Vagina (tissue), 2 donors: ENCODE results near the gene ACRBP. TPM values are rescaled to one million over a fixed set of nuclear protein-coding genes. Genes with fewer than 3 reads are reported as not detected.

ENCODE experiments used
- DNase-seq, 2 donors: peaks; one replicate each; pipeline ENCODE4 v3.0.0-alpha.2; 2017; ENCODE audit errors: extremely low spot score in 2 of 2
- H3K27ac ChIP-seq: fragments of 200-600 bp; sonication (generic); one replicate; pipeline ENCODE4 v1.5.1; 2019
- H3K27me3 ChIP-seq: fragments of 200-600 bp; sonication (generic); one replicate; pipeline ENCODE4 v1.5.1; 2019
- H3K36me3 ChIP-seq, 2 donors: fragments of 200-600 bp; sonication (generic); one replicate each; pipeline ENCODE4 v1.5.1; 2017 to 2019
- H3K4me1 ChIP-seq: fragments of 200-600 bp; sonication (generic); one replicate; pipeline ENCODE4 v1.5.1; 2019
- H3K4me3 ChIP-seq, 2 donors: fragments of 200-600 bp; sonication (generic); 1 replicate in 1 of 2; 2 replicates in 1 of 2; pipeline ENCODE4 v1.5.1; 2016 to 2019
- H3K9me3 ChIP-seq: fragments of 200-600 bp; sonication (generic); one replicate; pipeline ENCODE4 v1.5.1; 2019
- POLR2A ChIP-seq, 2 donors: fragments of 450-650 bp; IDR thresholded peaks; one replicate each; pipeline ENCODE4 v1.6.1; 2017; ENCODE audit warnings: antibody characterized with exemption in 2 of 2, mild to moderate bottlenecking in 2 of 2, moderate library complexity in 2 of 2
- POLR2AphosphoS5 ChIP-seq, 2 donors: sonication (generic); formaldehyde crosslinking; IDR thresholded peaks; one replicate each; pipeline ENCODE4 v1.9.0; 2017; ENCODE audit warnings: antibody characterized with exemption in 2 of 2, mild to moderate bottlenecking in 2 of 2, low read depth in 1 of 2; ENCODE audit not compliant: insufficient read depth in 1 of 2
- intact Hi-C: fragments of 100-400 bp; cut with DNase I; formaldehyde crosslinking; loops from one replicate; pipeline ENCODE4 v1.15.1; 2023
- total RNA-seq: library from RNA; depleted of rRNA; stranded (reverse); fragments of >200 nt; gene quantifications from one replicate; pipeline ENCODE4 v1.2.3, GENCODE V29; 2016
- TF ChIP-seq, protein P1 (sequence below), 3 experiments: fragments of 450-650 bp in 2 of 3; fragments of 200-600 bp in 1 of 3; sonication (generic) in 1 of 3; IDR thresholded peaks; one replicate each; pipeline ENCODE4 v1.5.1; 2017 to 2019; ENCODE audit warnings: antibody characterized with exemption in 3 of 3, mild to moderate bottlenecking in 2 of 3, moderate library complexity in 2 of 3

ACRBP gene
- total RNA-seq, 1 donor from 2014 or later, result 0.74 TPM

GRCh38 chr12:6684609-6685008 is 37.4 kb upstream of the ACRBP start:
- no peak overlapping the region for H3K27ac ChIP-seq
- H3K4me1 ChIP-seq, result peaks cover 31% of the 10 kb centered on the region
- TF ChIP-seq, protein P1, sequence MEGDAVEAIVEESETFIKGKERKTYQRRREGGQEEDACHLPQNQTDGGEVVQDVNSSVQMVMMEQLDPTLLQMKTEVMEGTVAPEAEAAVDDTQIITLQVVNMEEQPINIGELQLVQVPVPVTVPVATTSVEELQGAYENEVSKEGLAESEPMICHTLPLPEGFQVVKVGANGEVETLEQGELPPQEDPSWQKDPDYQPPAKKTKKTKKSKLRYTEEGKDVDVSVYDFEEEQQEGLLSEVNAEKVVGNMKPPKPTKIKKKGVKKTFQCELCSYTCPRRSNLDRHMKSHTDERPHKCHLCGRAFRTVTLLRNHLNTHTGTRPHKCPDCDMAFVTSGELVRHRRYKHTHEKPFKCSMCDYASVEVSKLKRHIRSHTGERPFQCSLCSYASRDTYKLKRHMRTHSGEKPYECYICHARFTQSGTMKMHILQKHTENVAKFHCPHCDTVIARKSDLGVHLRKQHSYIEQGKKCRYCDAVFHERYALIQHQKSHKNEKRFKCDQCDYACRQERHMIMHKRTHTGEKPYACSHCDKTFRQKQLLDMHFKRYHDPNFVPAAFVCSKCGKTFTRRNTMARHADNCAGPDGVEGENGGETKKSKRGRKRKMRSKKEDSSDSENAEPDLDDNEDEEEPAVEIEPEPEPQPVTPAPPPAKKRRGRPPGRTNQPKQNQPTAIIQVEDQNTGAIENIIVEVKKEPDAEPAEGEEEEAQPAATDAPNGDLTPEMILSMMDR (IDR thresholded peaks at IDR 0.05), result peak in 1 of 3 experiments; percentile 24
- TF ChIP-seq POLR2AphosphoS5 (IDR thresholded peaks at IDR 0.05; ENCODE audit: insufficient read depth in 1 of 2, low read depth in 1 of 2) (no peak), POLR2A (IDR thresholded peaks at IDR 0.05) (no peak)
- no peak overlapping the region for H3K4me3 ChIP-seq
- DNase-seq, result no peak
- no peaks in the 10 kb centered on the region for H3K9me3 ChIP-seq
- H3K36me3 ChIP-seq, result peaks cover 0 to 6% of the 10 kb centered on the region in 2 donors
- intact Hi-C loops, result no loop called here
- no peaks in the 10 kb centered on the region for H3K27me3 ChIP-seq

DNA sequence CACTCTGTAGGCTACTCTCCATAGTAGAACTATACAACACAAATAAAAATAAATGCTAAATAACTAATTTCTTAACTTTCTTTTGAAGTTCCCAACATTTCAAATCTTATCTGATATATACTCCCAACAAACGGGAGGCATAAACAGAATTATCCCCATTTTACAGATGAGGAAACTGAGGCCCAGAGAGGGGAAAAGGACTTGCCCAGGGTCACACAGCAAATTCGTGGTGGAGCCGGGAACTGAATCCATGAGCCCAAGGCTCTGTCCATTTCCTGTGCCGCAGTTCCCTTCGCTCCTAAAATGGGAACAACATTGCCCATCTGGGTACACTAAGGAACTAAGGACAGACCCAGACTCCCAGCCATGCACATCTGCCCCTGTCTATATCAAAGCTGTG is 29.7 kb upstream of the ACRBP start:
- H3K27me3 ChIP-seq, result no peaks in the 10 kb centered on the region
- H3K27ac ChIP-seq, result no peak overlapping the region
- intact Hi-C loops, result no loop called here
- H3K36me3 ChIP-seq, result peaks cover 0 to 81% of the 10 kb centered on the region in 2 donors
- DNase-seq, result no peak
- no peak for TF ChIP-seq POLR2AphosphoS5 (IDR thresholded peaks at IDR 0.05; ENCODE audit: insufficient read depth in 1 of 2, low read depth in 1 of 2)
- TF ChIP-seq POLR2A (IDR thresholded peaks at IDR 0.05), result no peak
- TF ChIP-seq, protein P1 (IDR thresholded peaks at IDR 0.05), result no peak
- H3K4me1 ChIP-seq, result peaks cover 6% of the 10 kb centered on the region
- no peak overlapping the region for H3K4me3 ChIP-seq
- H3K9me3 ChIP-seq, result no peaks in the 10 kb centered on the region

- no peak overlapping the region for H3K4me3 ChIP-seq
- peaks cover 0 to 98% of the 10 kb centered on the region in 2 donors for H3K36me3 ChIP-seq
- no peaks in the 10 kb centered on the region for H3K27me3 ChIP-seq
- H3K9me3 ChIP-seq, result no peaks in the 10 kb centered on the region
- intact Hi-C loops, result no loop called here
- no peak overlapping the region for H3K27ac ChIP-seq
- H3K4me1 ChIP-seq, result no peaks in the 10 kb centered on the region
- TF ChIP-seq POLR2AphosphoS5 (IDR thresholded peaks at IDR 0.05; ENCODE audit: insufficient read depth in 1 of 2, low read depth in 1 of 2) (no peak), POLR2A (IDR thresholded peaks at IDR 0.05) (no peak)
- no peak for DNase-seq
Observed at GRCh38 chr12:6672143-6672542, 24.9 kb upstream of the ACRBP start.

DNA sequence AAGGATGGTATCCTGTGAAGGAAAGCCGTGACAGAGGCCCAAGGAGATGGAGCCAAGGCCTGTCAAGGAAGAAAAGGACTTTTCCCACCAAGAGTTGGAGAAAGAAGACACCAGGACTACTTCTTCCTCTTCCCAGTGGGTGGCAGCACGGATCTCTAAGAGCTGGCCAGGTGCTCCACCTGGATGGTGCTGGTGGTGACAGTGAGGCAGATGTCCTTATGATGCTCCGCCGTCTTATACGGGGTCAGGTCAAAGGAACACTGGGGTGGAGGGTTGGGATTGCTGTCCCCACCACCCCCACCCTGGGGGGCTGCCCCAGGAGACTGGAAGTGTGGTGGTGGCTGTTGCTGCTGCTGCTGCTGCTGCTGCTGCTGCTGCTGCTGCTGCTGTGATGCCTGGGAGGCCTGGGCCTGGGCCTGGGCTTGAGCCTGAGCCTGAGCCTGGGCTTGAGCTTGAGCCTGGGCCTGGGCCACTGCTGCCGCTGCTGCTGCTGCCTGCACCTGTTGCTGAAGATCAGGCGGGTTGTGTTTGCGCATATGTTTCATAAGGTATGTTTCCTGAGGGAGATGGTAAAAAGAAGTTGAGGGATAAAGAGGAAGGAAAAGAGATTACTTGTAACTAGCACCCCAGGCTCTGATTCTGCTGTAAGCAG is 20.5 kb upstream of the ACRBP start:
- H3K36me3 ChIP-seq, result peaks cover 0 to 59% of the 10 kb centered on the region in 2 donors
- no peak for DNase-seq
- H3K9me3 ChIP-seq, result no peaks in the 10 kb centered on the region
- no peaks in the 10 kb centered on the region for H3K27me3 ChIP-seq
- no peak overlapping the region for H3K27ac ChIP-seq
- intact Hi-C loops, result no loop called here
- no peaks in the 10 kb centered on the region for H3K4me1 ChIP-seq
- no peak overlapping the region for H3K4me3 ChIP-seq
- TF ChIP-seq, protein P1 (IDR thresholded peaks at IDR 0.05), result no peak
- no peak for TF ChIP-seq POLR2AphosphoS5 (IDR thresholded peaks at IDR 0.05; ENCODE audit: insufficient read depth in 1 of 2, low read depth in 1 of 2)
- TF ChIP-seq POLR2A (IDR thresholded peaks at IDR 0.05), result no peak

GRCh38 chr12:6666211-6666610 is 19.0 kb upstream of the ACRBP start:
- intact Hi-C loops, result no loop called here

More at GRCh38 chr12:6666211-6666610, 19.0 kb upstream of the ACRBP start:
- Histone ChIP-seq H3K9me3 (no peaks in the 10 kb centered on the region), H3K27ac (no peak overlapping the region), H3K36me3 (peaks cover 0 to 44% of the 10 kb centered on the region in 2 donors), H3K4me1 (peaks cover 12% of the 10 kb centered on the region), H3K27me3 (no peaks in the 10 kb centered on the region), H3K4me3 (no peak overlapping the region)
- DNase-seq, result no peak
- TF ChIP-seq, protein P1 (IDR thresholded peaks at IDR 0.05), result no peak
- TF ChIP-seq POLR2AphosphoS5 (IDR thresholded peaks at IDR 0.05; ENCODE audit: insufficient read depth in 1 of 2, low read depth in 1 of 2) (no peak), POLR2A (IDR thresholded peaks at IDR 0.05) (no peak)
